ENCODE data around the gene MMP23B. TPM values are rescaled to one million over a fixed set of nuclear protein-coding genes. Genes with fewer than 3 reads are reported as not detected.
"Not testable (repeated sequence)": the region's sequence is repeated elsewhere in the genome, so short reads cannot be mapped to it uniquely, and the experiment has no call there.

MMP23B gene
- total RNA-seq, 1 experiment from 2014 or later: 4.9 TPM

DNA sequence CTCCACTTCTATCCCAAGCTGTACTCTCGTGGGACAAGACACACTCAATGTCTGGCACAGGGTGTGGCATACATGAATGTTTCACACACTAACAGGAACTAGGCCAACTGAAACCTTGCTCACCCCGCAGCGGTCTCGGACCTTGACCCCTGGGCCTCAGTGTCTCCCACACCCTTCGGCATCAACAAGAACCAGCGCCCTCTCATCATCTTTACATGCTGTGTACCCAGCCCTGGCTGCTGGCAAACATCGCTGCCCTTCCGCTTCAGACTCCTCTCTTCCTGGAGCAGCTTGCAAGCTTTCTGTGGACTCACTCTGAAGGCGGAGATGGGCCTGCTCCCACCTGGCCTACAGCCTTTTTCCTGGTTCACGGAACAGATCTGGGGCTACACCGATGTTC lies 16.3 kb downstream of the MMP23B start:
- DNase-seq; H3K9me3 ChIP-seq (ENCODE audit: insufficient read depth, low read depth); H3F3A ChIP-seq (ENCODE audit: insufficient read depth, low read depth); H3K79me2 ChIP-seq (ENCODE audit: low read depth); H3K4me2 ChIP-seq; BruUV-seq (replicated peaks); H2AFZ ChIP-seq; H3K9me2 ChIP-seq (ENCODE audit: insufficient read depth); H3K27ac ChIP-seq; H3K4me1 ChIP-seq (replicated peaks; ENCODE audit: insufficient read depth); H3K36me3 ChIP-seq (ENCODE audit: low read depth); H3K4me3 ChIP-seq; intact Hi-C loops (cut with micrococcal nuclease; ENCODE audit: unreplicated experiment); CTCF ChIA-PET; H3K27me3 ChIP-seq (ENCODE audit: insufficient read depth, low read depth); POLR2A ChIA-PET (ENCODE audit: unreplicated experiment); H4K20me1 ChIP-seq (ENCODE audit: insufficient read depth): not testable (repeated sequence)

DNA sequence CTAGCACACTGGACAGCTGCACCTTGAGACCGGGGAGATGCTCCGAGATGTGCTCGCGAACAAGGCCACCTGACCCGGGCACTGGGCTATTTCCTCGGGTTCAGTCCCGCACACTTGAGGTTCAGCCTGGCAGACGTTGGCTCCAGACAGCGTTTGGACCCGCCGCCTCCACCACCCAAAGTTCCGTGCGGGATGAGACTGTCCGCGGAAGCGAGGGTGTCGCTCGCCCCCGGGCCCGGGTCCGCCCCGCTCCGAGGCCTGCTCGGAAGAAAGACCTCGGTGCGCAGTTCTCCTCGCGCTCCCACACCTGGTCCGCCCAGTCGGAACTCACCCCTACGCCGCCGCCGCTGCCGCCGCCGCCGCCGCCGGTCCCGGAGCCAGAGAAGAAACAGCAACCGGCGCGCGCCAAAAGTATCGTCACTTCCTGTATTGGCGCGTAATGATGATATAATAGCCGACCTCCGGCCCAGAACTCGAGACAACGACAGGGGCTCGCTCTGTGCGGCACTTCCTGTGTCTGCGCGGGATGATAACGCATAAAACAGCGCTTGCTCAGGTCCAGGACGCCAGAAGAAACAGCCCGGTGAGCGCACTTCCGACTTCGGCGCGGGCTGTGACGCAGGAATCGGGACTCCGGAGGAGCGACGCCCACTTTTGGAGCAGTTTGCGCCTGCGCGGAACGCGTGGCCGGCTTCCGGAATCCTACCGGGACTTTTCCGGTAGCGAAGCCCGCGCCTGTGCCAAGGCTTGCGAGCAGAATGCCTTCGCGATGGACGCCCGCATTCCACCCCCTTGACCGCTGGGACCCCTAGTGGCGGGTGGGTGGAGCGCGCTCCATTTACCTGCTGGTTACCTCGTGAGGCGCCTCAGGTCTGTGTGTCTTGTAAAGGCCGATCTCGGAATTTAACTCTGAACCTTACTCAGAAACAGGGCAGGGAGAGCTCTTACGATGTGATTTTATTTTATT lies 26.9 kb downstream of the MMP23B start, which contains the start of gene CDK11B:
CDK11B (minus strand) TSS at position 422 of the 967 bp plus-strand sequence. CDS start 1,519 bp downstream, outside the sequence.
- TF ChIP-seq, protein P1, sequence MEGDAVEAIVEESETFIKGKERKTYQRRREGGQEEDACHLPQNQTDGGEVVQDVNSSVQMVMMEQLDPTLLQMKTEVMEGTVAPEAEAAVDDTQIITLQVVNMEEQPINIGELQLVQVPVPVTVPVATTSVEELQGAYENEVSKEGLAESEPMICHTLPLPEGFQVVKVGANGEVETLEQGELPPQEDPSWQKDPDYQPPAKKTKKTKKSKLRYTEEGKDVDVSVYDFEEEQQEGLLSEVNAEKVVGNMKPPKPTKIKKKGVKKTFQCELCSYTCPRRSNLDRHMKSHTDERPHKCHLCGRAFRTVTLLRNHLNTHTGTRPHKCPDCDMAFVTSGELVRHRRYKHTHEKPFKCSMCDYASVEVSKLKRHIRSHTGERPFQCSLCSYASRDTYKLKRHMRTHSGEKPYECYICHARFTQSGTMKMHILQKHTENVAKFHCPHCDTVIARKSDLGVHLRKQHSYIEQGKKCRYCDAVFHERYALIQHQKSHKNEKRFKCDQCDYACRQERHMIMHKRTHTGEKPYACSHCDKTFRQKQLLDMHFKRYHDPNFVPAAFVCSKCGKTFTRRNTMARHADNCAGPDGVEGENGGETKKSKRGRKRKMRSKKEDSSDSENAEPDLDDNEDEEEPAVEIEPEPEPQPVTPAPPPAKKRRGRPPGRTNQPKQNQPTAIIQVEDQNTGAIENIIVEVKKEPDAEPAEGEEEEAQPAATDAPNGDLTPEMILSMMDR (conservative IDR thresholded peaks at IDR 0.05): peak; percentile 46; the same call in 1 of the 2 replicates
- H4K20me1 ChIP-seq (ENCODE audit: insufficient read depth); H3K9me2 ChIP-seq (ENCODE audit: insufficient read depth); H3F3A ChIP-seq (ENCODE audit: insufficient read depth, low read depth); CTCF ChIA-PET; H3K9me3 ChIP-seq (ENCODE audit: insufficient read depth, low read depth); H3K4me1 ChIP-seq (replicated peaks; ENCODE audit: insufficient read depth); H3K27me3 ChIP-seq (ENCODE audit: insufficient read depth, low read depth): not testable (repeated sequence)
- Histone ChIP-seq H3K36me3 (ENCODE audit: low read depth) (peaks cover 23% of the 10 kb centered on the region; the same call in 1 of the 2 replicates), H3K4me3 (peak within 1 kb of the TSS; percentile 55), H3K4me2 (peak within 1 kb of the TSS; percentile 63), H3K79me2 (ENCODE audit: low read depth) (peaks cover 14% of the 10 kb centered on the region), H2AFZ (peak within 1 kb of the TSS; percentile 70; the same call in 1 of the 2 replicates), H3K27ac (peak within 1 kb of the TSS; percentile 72)
- intact Hi-C loops (cut with micrococcal nuclease; ENCODE audit: unreplicated experiment): loop anchor here (5.0 kb wide), 2 partner anchors 63 to 87 kb away; partner anchors contain the start of genes CDK11A and SSU72
- POLR2A ChIA-PET (ENCODE audit: unreplicated experiment): interaction anchor here (0.7 kb wide), 1 partner anchor 424 kb away, joined by 6 read pairs; no protein-coding TSS in a partner anchor
- DNase-seq: peak; percentile 97
- TSS peak; percentile 40 for BruUV-seq (replicated peaks)

DNA sequence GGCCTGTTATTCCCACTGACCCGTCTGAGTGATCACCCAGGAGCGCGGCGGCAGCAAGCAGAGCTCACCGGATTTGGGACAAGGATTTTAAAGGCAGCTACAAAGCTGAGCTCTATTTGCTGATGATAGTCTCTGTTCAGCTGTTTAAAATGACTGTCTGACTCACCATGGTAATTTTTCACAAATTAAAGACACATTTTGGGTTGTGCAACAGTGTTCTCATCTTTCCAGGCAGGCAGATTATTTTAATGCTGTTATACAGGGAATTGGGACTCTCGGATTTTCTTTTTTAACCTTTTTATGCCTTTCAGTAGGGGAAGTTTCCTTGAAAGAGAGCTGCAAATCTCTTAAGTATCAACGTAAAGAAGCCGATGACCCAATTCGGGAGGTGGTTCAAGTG lies 30.4 kb downstream of the MMP23B start:
- BruUV-seq (replicated peaks); H3K27me3 ChIP-seq (ENCODE audit: insufficient read depth, low read depth): not testable (repeated sequence)

DNA sequence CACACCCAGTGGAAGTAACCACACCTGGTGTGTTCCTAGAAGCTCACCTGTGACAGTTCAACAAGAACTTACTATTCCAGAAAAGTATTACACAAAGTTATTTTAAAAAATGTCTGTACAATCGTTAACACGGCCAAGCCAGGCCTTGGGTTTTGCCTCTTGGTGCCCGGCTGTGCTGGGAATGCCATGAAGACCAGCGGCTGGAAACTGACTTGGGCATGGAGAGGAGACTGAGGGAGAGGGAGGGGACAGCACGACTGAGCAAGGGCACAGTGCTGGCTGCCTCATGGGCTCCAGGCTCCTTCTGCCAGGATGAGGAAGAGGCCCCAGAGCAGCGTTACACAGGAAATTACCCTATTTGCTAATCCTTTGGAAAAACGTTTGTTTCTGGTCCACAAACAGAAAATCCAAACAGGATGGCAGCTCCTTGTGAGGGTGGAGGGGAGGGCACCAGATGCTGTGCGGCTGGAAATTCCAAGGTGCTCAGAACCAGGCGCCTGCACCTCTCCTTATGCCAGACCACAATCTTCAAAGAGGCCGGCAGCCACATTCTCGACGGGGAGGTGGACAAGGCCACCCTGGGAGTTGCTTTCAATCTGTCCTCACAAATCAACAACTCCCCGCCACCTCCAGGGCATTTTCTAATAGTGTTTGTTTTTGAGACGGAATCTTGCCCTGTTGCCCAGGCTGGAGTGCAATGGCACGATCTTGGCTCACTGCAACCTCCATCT lies 31.0 kb downstream of the MMP23B start:
- H2AFZ ChIP-seq; H3K27me3 ChIP-seq (ENCODE audit: insufficient read depth, low read depth); H3K4me3 ChIP-seq; H3F3A ChIP-seq (ENCODE audit: insufficient read depth, low read depth); CTCF ChIA-PET; H3K4me1 ChIP-seq (replicated peaks; ENCODE audit: insufficient read depth); POLR2A ChIA-PET (ENCODE audit: unreplicated experiment); DNase-seq; H3K79me2 ChIP-seq (ENCODE audit: low read depth); intact Hi-C loops (cut with micrococcal nuclease; ENCODE audit: unreplicated experiment); BruUV-seq (replicated peaks); H3K27ac ChIP-seq; H3K9me3 ChIP-seq (ENCODE audit: insufficient read depth, low read depth); H4K20me1 ChIP-seq (ENCODE audit: insufficient read depth); H3K4me2 ChIP-seq; H3K9me2 ChIP-seq (ENCODE audit: insufficient read depth): not testable (repeated sequence)
- peaks cover 13% of the 10 kb centered on the region for H3K36me3 ChIP-seq (ENCODE audit: low read depth)

More for the DNA sequence above, 30.4 kb downstream of the MMP23B start:
- POLR2A ChIA-PET (ENCODE audit: unreplicated experiment); CTCF ChIA-PET; H3K9me2 ChIP-seq (ENCODE audit: insufficient read depth); H3K79me2 ChIP-seq (ENCODE audit: low read depth); H3K4me3 ChIP-seq; H3K27ac ChIP-seq; DNase-seq; H2AFZ ChIP-seq; H3K9me3 ChIP-seq (ENCODE audit: insufficient read depth, low read depth); H4K20me1 ChIP-seq (ENCODE audit: insufficient read depth); H3K4me2 ChIP-seq; intact Hi-C loops (cut with micrococcal nuclease; ENCODE audit: unreplicated experiment); H3F3A ChIP-seq (ENCODE audit: insufficient read depth, low read depth); H3K4me1 ChIP-seq (replicated peaks; ENCODE audit: insufficient read depth): not testable (repeated sequence)
- peaks cover 13% of the 10 kb centered on the region for H3K36me3 ChIP-seq (ENCODE audit: low read depth)

DNA sequence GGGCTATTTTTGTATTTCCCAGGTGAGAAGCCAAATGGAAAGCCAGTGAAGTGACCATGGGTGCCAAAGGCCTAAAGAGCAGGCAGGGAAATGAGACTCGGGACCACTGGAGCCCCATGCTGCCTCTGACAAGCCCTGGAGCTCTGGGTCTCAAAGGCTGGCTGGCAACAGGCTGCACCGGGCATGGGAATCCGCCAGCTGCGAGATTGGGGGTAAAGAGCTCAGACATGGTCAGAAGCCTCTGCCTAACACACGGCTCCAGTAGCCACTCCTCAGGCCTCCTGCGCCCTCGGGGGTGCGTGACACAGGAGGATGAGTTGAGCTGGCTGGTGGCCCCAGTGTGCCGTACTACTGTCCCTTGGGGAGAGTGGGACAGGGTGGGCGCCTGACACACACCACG lies 32.3 kb downstream of the MMP23B start:
- BruUV-seq (replicated peaks); CTCF ChIA-PET; DNase-seq; POLR2A ChIA-PET (ENCODE audit: unreplicated experiment); H3K9me2 ChIP-seq (ENCODE audit: insufficient read depth); H4K20me1 ChIP-seq (ENCODE audit: insufficient read depth); H3K4me1 ChIP-seq (replicated peaks; ENCODE audit: insufficient read depth); H3K4me3 ChIP-seq; intact Hi-C loops (cut with micrococcal nuclease; ENCODE audit: unreplicated experiment); H3K9me3 ChIP-seq (ENCODE audit: insufficient read depth, low read depth); H2AFZ ChIP-seq; H3K79me2 ChIP-seq (ENCODE audit: low read depth); H3K27ac ChIP-seq; H3F3A ChIP-seq (ENCODE audit: insufficient read depth, low read depth); H3K4me2 ChIP-seq; H3K27me3 ChIP-seq (ENCODE audit: insufficient read depth, low read depth): not testable (repeated sequence)
- peaks cover 13% of the 10 kb centered on the region for H3K36me3 ChIP-seq (ENCODE audit: low read depth)

All from PC-9 (cell line).